ENCODE measurements around the gene VDAC1.

VDAC1 gene

GRCh38 chr5:133991171-133991910, 13.4 kb downstream of the VDAC1 start:
- TF ChIP-seq, protein P1, sequence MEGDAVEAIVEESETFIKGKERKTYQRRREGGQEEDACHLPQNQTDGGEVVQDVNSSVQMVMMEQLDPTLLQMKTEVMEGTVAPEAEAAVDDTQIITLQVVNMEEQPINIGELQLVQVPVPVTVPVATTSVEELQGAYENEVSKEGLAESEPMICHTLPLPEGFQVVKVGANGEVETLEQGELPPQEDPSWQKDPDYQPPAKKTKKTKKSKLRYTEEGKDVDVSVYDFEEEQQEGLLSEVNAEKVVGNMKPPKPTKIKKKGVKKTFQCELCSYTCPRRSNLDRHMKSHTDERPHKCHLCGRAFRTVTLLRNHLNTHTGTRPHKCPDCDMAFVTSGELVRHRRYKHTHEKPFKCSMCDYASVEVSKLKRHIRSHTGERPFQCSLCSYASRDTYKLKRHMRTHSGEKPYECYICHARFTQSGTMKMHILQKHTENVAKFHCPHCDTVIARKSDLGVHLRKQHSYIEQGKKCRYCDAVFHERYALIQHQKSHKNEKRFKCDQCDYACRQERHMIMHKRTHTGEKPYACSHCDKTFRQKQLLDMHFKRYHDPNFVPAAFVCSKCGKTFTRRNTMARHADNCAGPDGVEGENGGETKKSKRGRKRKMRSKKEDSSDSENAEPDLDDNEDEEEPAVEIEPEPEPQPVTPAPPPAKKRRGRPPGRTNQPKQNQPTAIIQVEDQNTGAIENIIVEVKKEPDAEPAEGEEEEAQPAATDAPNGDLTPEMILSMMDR (conservative IDR thresholded peaks at IDR 0.05; ENCODE audit: low read length) = no peak
- no peak for DNase-seq (ENCODE audit: low read depth)
- no peak overlapping the region for H3K4me3 ChIP-seq (ENCODE audit: low read length)

DNA sequence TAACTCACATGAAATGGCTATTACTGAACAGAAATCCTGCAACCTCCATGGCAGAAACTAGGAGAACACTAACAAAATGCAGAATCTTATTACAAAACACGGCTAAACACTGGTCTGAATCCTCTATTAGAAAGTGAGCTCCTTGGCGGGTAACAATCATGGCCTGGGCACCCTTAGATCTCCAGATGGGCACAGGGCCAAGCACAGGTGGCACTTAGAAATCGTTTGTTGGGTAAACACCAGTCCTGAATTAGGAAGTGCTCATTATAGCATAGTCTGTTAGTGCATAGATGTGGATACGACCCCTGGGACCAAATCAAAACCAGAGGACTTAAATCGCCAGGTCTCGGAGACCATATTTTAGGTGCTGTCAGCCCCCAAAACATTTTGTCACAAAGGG, 14.4 kb downstream of the VDAC1 start:
- TF ChIP-seq, protein P1 (conservative IDR thresholded peaks at IDR 0.05; ENCODE audit: low read length) = no peak
- no peak overlapping the region for H3K4me3 ChIP-seq (ENCODE audit: low read length)
- no peak for DNase-seq (ENCODE audit: low read depth)

GRCh38 chr5:133985540-133986180, 19.1 kb downstream of the VDAC1 start:
- TF ChIP-seq, protein P1 (conservative IDR thresholded peaks at IDR 0.05; ENCODE audit: low read length) = no peak
- H3K4me3 ChIP-seq (ENCODE audit: low read length) = no peak overlapping the region
- no peak for DNase-seq (ENCODE audit: low read depth)

DNA sequence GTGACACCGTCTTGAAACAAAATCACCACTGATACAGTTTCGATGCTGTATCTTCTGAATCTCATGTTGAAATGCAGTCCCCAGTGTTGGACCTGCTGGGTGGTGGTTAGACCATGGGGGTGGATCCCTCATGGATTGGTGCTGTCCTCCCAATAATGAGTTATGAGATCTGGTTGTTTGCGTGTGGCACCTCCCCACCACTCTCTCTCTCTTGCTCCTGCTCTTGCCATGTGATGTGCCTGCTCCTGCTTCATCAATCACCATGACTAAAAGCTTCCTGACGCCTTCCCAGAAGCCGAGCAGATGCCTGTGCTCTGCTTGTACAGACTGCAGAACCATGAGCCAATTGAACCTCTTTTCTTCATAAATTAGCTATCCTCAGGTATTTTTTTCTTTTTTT, 21.1 kb downstream of the VDAC1 start:
- TF ChIP-seq, protein P1 (conservative IDR thresholded peaks at IDR 0.05; ENCODE audit: low read length) = no peak
- no peak overlapping the region for H3K4me3 ChIP-seq (ENCODE audit: low read length)
- DNase-seq (ENCODE audit: low read depth) = no peak

DNA sequence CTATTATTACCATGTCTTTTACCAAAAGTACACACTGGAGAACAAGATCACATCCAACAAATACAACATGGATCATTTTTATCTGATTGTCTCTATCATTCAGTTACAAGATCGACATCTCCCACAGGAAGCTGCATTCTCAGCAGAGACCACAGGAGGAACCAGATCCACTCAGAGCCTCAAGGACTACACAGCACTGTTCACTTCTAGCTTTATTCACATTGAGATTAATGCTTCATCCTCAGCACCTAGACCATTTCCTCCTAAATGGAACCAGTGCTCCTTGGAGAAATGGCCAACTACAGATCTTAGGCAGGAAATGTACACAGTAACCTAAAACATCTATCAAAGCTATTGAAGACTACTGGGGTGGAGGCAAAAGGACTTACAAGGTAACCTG, 23.1 kb downstream of the VDAC1 start:
- no peak for DNase-seq (ENCODE audit: low read depth)
- TF ChIP-seq, protein P1 (conservative IDR thresholded peaks at IDR 0.05; ENCODE audit: low read length) = no peak

DNA sequence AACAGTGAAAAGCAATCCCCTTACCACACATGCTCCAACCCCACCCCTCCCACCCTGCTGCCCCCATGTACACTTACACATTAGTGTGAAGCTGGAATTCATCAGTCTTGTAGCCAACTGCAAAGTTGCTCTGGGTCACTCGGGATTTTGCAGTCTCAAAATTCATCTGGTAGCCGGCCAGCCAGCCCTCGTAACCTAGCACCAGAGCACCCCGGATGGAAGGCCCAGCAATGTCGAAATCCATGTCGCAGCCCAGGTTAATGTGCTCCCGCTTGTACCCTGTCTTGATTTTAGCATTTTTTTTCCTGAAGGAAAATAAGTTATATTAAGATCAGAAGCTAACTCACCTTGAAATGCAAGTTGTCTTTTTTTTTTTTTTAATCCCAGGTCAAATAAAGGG, 24.1 kb downstream of the VDAC1 start:
- no peak for DNase-seq (ENCODE audit: low read depth)
- TF ChIP-seq, protein P1 (conservative IDR thresholded peaks at IDR 0.05; ENCODE audit: low read length) = no peak
- no peak overlapping the region for H3K4me3 ChIP-seq (ENCODE audit: low read length)

More for the DNA sequence above, 23.1 kb downstream of the VDAC1 start:
- H3K4me3 ChIP-seq (ENCODE audit: low read length) = no peak overlapping the region

DNA sequence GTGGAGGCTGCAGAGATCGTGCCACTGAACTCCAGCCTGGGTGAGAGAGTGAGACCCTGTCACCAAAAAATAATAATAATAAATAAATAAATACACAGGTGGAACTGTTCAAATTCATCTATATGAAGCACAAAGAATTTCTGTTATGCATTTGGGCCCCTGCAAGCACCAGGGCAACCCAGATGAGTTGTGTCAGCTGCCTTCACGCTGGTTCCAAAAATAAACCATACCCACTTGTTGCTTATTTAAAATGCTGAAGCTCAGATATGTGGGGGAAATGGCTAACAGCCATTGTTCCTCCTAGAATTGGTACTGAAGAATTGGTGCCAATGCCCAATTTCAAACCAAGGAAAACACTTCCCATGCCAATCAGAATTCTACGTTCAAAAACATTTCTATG, 25.8 kb downstream of the VDAC1 start:
- H3K4me3 ChIP-seq (ENCODE audit: low read length) = no peak overlapping the region
- TF ChIP-seq, protein P1 (conservative IDR thresholded peaks at IDR 0.05; ENCODE audit: low read length) = no peak
- no peak for DNase-seq (ENCODE audit: low read depth)
